Measurements from ENCODE around the gene ARHGAP35. TPM values are rescaled to one million over a fixed set of nuclear protein-coding genes. Genes with fewer than 3 reads are reported as not detected.
A peak's percentile ranks its signal among the peaks of the same experiment; 100 is the strongest.
"Not testable (repeated sequence)": the region's sequence is repeated elsewhere in the genome, so short reads cannot be mapped to it uniquely, and the experiment has no call there.

ARHGAP35 gene
- total RNA-seq, result 10 to 100 TPM; 14.3 to 15.5 (median 14.3) TPM

GRCh38 chr19:46860846-46861690 lies at the start of gene ARHGAP35:
ARHGAP35 (plus strand) TSS chr19:46860997; CDS start chr19:46918676, 57,679 bp downstream.
- peak; percentile 75 for DNase-seq
- H3K9me3 Mint-ChIP-seq, result no peaks in the 10 kb centered on the region
- peaks cover 30% of the 10 kb centered on the region for H3K4me1 Mint-ChIP-seq (ENCODE audit: low read depth)
- H3K27me3 Mint-ChIP-seq (ENCODE audit: low read depth), result no peaks in the 10 kb centered on the region
- peaks cover 4% of the 10 kb centered on the region for H3K36me3 Mint-ChIP-seq (ENCODE audit: insufficient read depth)
- peak within 1 kb of the TSS; percentile 89 for H3K4me3 Mint-ChIP-seq
- ATAC-seq, result peak; percentile 63 to 66

GRCh38 chr19:46812977-46813838 lies 47.6 kb upstream of the ARHGAP35 start:
- H3K36me3 Mint-ChIP-seq (ENCODE audit: insufficient read depth), result no peaks in the 10 kb centered on the region
- no peak overlapping the region for H3K4me3 Mint-ChIP-seq
- no peaks in the 10 kb centered on the region for H3K27me3 Mint-ChIP-seq (ENCODE audit: low read depth)
- H3K9me3 Mint-ChIP-seq, result no peaks in the 10 kb centered on the region
- ATAC-seq (no peak), DNase-seq (no peak)
- no peaks in the 10 kb centered on the region for H3K4me1 Mint-ChIP-seq (ENCODE audit: low read depth)

GRCh38 chr19:46813839-46814358 lies 46.9 kb upstream of the ARHGAP35 start:
- H3K4me1 Mint-ChIP-seq (ENCODE audit: low read depth), result no peaks in the 10 kb centered on the region
- ATAC-seq (no peak), DNase-seq (no peak)
- H3K4me3 Mint-ChIP-seq, result no peak overlapping the region
- H3K27me3 Mint-ChIP-seq (ENCODE audit: low read depth), result no peaks in the 10 kb centered on the region
- H3K36me3 Mint-ChIP-seq (ENCODE audit: insufficient read depth), result no peaks in the 10 kb centered on the region
- H3K9me3 Mint-ChIP-seq, result no peaks in the 10 kb centered on the region

GRCh38 chr19:46815833-46816627 lies 44.8 kb upstream of the ARHGAP35 start:
- Mint-ChIP-seq H3K36me3 (ENCODE audit: insufficient read depth) (no peaks in the 10 kb centered on the region), H3K4me3 (no peak overlapping the region), H3K27me3 (ENCODE audit: low read depth) (no peaks in the 10 kb centered on the region), H3K9me3 (no peaks in the 10 kb centered on the region), H3K4me1 (ENCODE audit: low read depth) (peaks cover 17% of the 10 kb centered on the region)
- DNase-seq (no peak), ATAC-seq (no peak)

- no peaks in the 10 kb centered on the region for H3K9me3 Mint-ChIP-seq
- peaks cover 30% of the 10 kb centered on the region for H3K4me1 Mint-ChIP-seq (ENCODE audit: low read depth)
- no peak overlapping the region for H3K4me3 Mint-ChIP-seq
- no peak for DNase-seq
- no peaks in the 10 kb centered on the region for H3K27me3 Mint-ChIP-seq (ENCODE audit: low read depth)
- no peaks in the 10 kb centered on the region for H3K36me3 Mint-ChIP-seq (ENCODE audit: insufficient read depth)
- no peak for ATAC-seq
Observed at GRCh38 chr19:46818812-46819211, 42.0 kb upstream of the ARHGAP35 start.

GRCh38 chr19:46821512-46822409 lies 39.0 kb upstream of the ARHGAP35 start:
- no peak overlapping the region for H3K4me3 Mint-ChIP-seq

GRCh38 chr19:46822410-46822787 lies 38.4 kb upstream of the ARHGAP35 start:
- H3K27me3 Mint-ChIP-seq (ENCODE audit: low read depth); ATAC-seq; H3K9me3 Mint-ChIP-seq; DNase-seq; H3K36me3 Mint-ChIP-seq (ENCODE audit: insufficient read depth); H3K4me3 Mint-ChIP-seq: not testable (repeated sequence)
- H3K4me1 Mint-ChIP-seq (ENCODE audit: low read depth), result peaks cover 36% of the 10 kb centered on the region

More at GRCh38 chr19:46821512-46822409, 39.0 kb upstream of the ARHGAP35 start:
- Mint-ChIP-seq H3K36me3 (ENCODE audit: insufficient read depth) (no peaks in the 10 kb centered on the region), H3K9me3 (no peaks in the 10 kb centered on the region), H3K27me3 (ENCODE audit: low read depth) (no peaks in the 10 kb centered on the region), H3K4me1 (ENCODE audit: low read depth) (peaks cover 36% of the 10 kb centered on the region)
- ATAC-seq (peak; percentile 91 to 96), DNase-seq (peak; percentile 40)

- no peaks in the 10 kb centered on the region for H3K9me3 Mint-ChIP-seq
- H3K36me3 Mint-ChIP-seq (ENCODE audit: insufficient read depth), result no peaks in the 10 kb centered on the region
- no peak overlapping the region for H3K4me3 Mint-ChIP-seq
- DNase-seq (no peak), ATAC-seq (no peak)
- H3K4me1 Mint-ChIP-seq (ENCODE audit: low read depth), result peaks cover 36% of the 10 kb centered on the region
- no peaks in the 10 kb centered on the region for H3K27me3 Mint-ChIP-seq (ENCODE audit: low read depth)
Observed at GRCh38 chr19:46823049-46823448, 37.7 kb upstream of the ARHGAP35 start.

GRCh38 chr19:46824890-46825730 lies 35.7 kb upstream of the ARHGAP35 start:
- DNase-seq, result no peak
- ATAC-seq, result no peak
- no peaks in the 10 kb centered on the region for H3K9me3 Mint-ChIP-seq
- no peaks in the 10 kb centered on the region for H3K36me3 Mint-ChIP-seq (ENCODE audit: insufficient read depth)
- H3K4me3 Mint-ChIP-seq, result no peak overlapping the region
- no peaks in the 10 kb centered on the region for H3K27me3 Mint-ChIP-seq (ENCODE audit: low read depth)
- H3K4me1 Mint-ChIP-seq (ENCODE audit: low read depth), result peaks cover 31% of the 10 kb centered on the region

- no peak for ATAC-seq
- Mint-ChIP-seq H3K4me1 (ENCODE audit: low read depth) (peaks cover 26% of the 10 kb centered on the region), H3K4me3 (no peak overlapping the region), H3K36me3 (ENCODE audit: insufficient read depth) (no peaks in the 10 kb centered on the region), H3K27me3 (ENCODE audit: low read depth) (no peaks in the 10 kb centered on the region), H3K9me3 (no peaks in the 10 kb centered on the region)
- no peak for DNase-seq
Observed at GRCh38 chr19:46825731-46826055, 35.1 kb upstream of the ARHGAP35 start.

GRCh38 chr19:46828484-46828883 lies 32.3 kb upstream of the ARHGAP35 start:
- Mint-ChIP-seq H3K9me3 (no peaks in the 10 kb centered on the region), H3K36me3 (ENCODE audit: insufficient read depth) (no peaks in the 10 kb centered on the region), H3K27me3 (ENCODE audit: low read depth) (no peaks in the 10 kb centered on the region), H3K4me3 (no peak overlapping the region), H3K4me1 (ENCODE audit: low read depth) (peaks cover 10% of the 10 kb centered on the region)
- ATAC-seq (peak; percentile 52 to 71), DNase-seq (peak; percentile 63)

GRCh38 chr19:46830864-46831263 lies 29.9 kb upstream of the ARHGAP35 start:
- Mint-ChIP-seq H3K9me3 (no peaks in the 10 kb centered on the region), H3K27me3 (ENCODE audit: low read depth) (no peaks in the 10 kb centered on the region), H3K4me3 (no peak overlapping the region), H3K4me1 (ENCODE audit: low read depth) (peaks cover 3% of the 10 kb centered on the region), H3K36me3 (ENCODE audit: insufficient read depth) (no peaks in the 10 kb centered on the region)
- no peak for DNase-seq
- no peak for ATAC-seq
